Endothelial cell of umbilical vein (primary cell): Measurements from ENCODE around the gene WNT4. TPM values are rescaled to one million over a fixed set of nuclear protein-coding genes. Genes with fewer than 3 reads are reported as not detected.

Source experiments
- BruUV-seq: library from RNA; stranded (reverse); fragments of 400-500 nt; replicated peaks from 2 replicates; lab custom pipeline; 2021; lab: Mats Ljungman, UMichigan
- CTCF ChIA-PET: fragments of 300-600, 350-600 bp; sonication (Branson Sonifier 250); formaldehyde crosslinking; loops from one replicate; lab custom pipeline; 2021; ENCODE audit warnings: antibody characterized with exemption, inconsistent platforms; lab: Charles Lee
- POLR2A ChIA-PET: fragments of 300-600, 350-600 bp; sonication (Branson Sonifier 250); formaldehyde crosslinking; loops from one replicate; lab custom pipeline; 2021; ENCODE audit warnings: antibody characterized with exemption, inconsistent platforms; lab: Charles Lee
- DNase-seq: peaks from one replicate; pipeline ENCODE4 v3.0.0-alpha.2; 2011; ENCODE audit warnings: low read depth, low spot score
- FAIRE-seq: peaks from 2 replicates; lab custom pipeline; 2011; peaks lifted over from hg19 to GRCh38; lab: Jason Lieb, UNC
- H2AFZ ChIP-seq: 2 replicates; pipeline ENCODE4 v1.6.0; 2012; ENCODE audit warnings: low read depth, low read length, control low read depth, inconsistent platforms
- H3K27ac ChIP-seq: 2 replicates; pipeline ENCODE4 v1.5.1; 2011; ENCODE audit warnings: low read depth, mild to moderate bottlenecking, control low read depth, low read length, moderate library complexity; ENCODE audit not compliant: insufficient read depth
- H3K27me3 ChIP-seq, 2 experiments: 2 replicates each; pipeline versions ENCODE4 v1.6.0 to v1.6.1; 2011; ENCODE audit warnings: low read length in 2 of 2, mixed read lengths in 1 of 2; ENCODE audit not compliant: control insufficient read depth in 2 of 2, insufficient read depth in 2 of 2
- H3K36me3 ChIP-seq, 2 experiments: 2 replicates in 1 of 2; 3 replicates in 1 of 2; pipeline ENCODE4 v1.5.1; 2011; ENCODE audit warnings: low read length in 2 of 2, mild to moderate bottlenecking in 1 of 2, moderate library complexity in 1 of 2; ENCODE audit not compliant: control insufficient read depth in 2 of 2, insufficient read depth in 2 of 2; ENCODE audit errors: extremely low read depth in 1 of 2
- H3K4me1 ChIP-seq: 3 replicates; pipeline ENCODE4 v1.5.1; 2011; ENCODE audit warnings: mild to moderate bottlenecking, low read length; ENCODE audit not compliant: control insufficient read depth, insufficient read depth; ENCODE audit errors: extremely low read depth
- H3K4me2 ChIP-seq: 2 replicates; pipeline ENCODE4 v1.6.1; 2011; ENCODE audit warnings: low read length, control low read depth, mixed read lengths; ENCODE audit not compliant: insufficient read depth
- H3K4me3 ChIP-seq, 3 experiments: fragments of 200-600 bp in 1 of 3; sonication (generic), shearing (Covaris generic) in 1 of 3; replicated peaks in 1 of 3; 2 replicates each; pipeline ENCODE4 v1.5.1; 2011 to 2016; ENCODE audit warnings: control low read depth in 3 of 3, low read length in 3 of 3, mild to moderate bottlenecking in 2 of 3, inconsistent platforms in 1 of 3, low read depth in 1 of 3, moderate library complexity in 1 of 3; ENCODE audit not compliant: insufficient read depth in 1 of 3
- H3K79me2 ChIP-seq: 2 replicates; pipeline ENCODE4 v1.6.0; 2012; ENCODE audit warnings: low read length, inconsistent platforms; ENCODE audit not compliant: control insufficient read depth, insufficient read depth
- H3K9ac ChIP-seq: replicated peaks from 2 replicates; pipeline ENCODE3; 2011; ENCODE audit warnings: low read length, control low read depth; ENCODE audit not compliant: insufficient read depth; ENCODE audit errors: extremely low read depth
- H3K9me1 ChIP-seq: replicated peaks from 3 replicates; pipeline ENCODE4 v1.6.0; 2011; ENCODE audit warnings: mild to moderate bottlenecking, low read length; ENCODE audit not compliant: control insufficient read depth, insufficient read depth; ENCODE audit errors: extremely low read depth
- H3K9me3 ChIP-seq: replicated peaks from 2 replicates; pipeline ENCODE4 v1.5.1; 2012; ENCODE audit warnings: low read length, inconsistent platforms; ENCODE audit not compliant: control insufficient read depth, insufficient read depth
- H4K20me1 ChIP-seq: replicated peaks from 2 replicates; pipeline ENCODE3; 2011; ENCODE audit warnings: mild to moderate bottlenecking, low read length; ENCODE audit not compliant: control insufficient read depth, insufficient read depth; ENCODE audit errors: extremely low read depth
- CTCF ChIP-seq, 2 donors: IDR thresholded peaks; 1 replicate in 1 of 2; 2 replicates in 1 of 2; pipeline ENCODE4 v1.5.1; 2011; ENCODE audit warnings: low read length in 2 of 2, mild to moderate bottlenecking in 2 of 2, moderate library complexity in 2 of 2, control low read depth in 1 of 2, inconsistent platforms in 1 of 2, low read depth in 1 of 2; ENCODE audit not compliant: insufficient read depth in 1 of 2; ENCODE audit errors: extremely low read depth in 1 of 2
- EZH2 ChIP-seq: IDR thresholded peaks from 2 replicates; pipeline ENCODE4 v1.6.1; 2012; ENCODE audit warnings: borderline replicate concordance, low read depth, mild to moderate bottlenecking, moderate library complexity, low read length, inconsistent platforms; ENCODE audit not compliant: severe bottlenecking
- FOS ChIP-seq: IDR thresholded peaks from 2 replicates; pipeline ENCODE4 v1.6.1; 2011; ENCODE audit warnings: mild to moderate bottlenecking, low read length, moderate library complexity, borderline replicate concordance; ENCODE audit not compliant: insufficient read depth
- GATA2 ChIP-seq: IDR thresholded peaks from 2 replicates; pipeline ENCODE4 v1.7.0; 2011; ENCODE audit warnings: low read depth, mild to moderate bottlenecking, moderate library complexity, mixed read lengths, low read length; ENCODE audit not compliant: insufficient read length, insufficient read depth
- JUN ChIP-seq: IDR thresholded peaks from 2 replicates; pipeline ENCODE4 v1.6.1; 2011; ENCODE audit warnings: borderline replicate concordance, low read depth; ENCODE audit not compliant: insufficient read length, insufficient read depth
- MAX ChIP-seq: IDR thresholded peaks from 2 replicates; pipeline ENCODE4 v1.6.1; 2011; ENCODE audit not compliant: insufficient read depth, insufficient read length
- MYC ChIP-seq: IDR thresholded peaks from one replicate; pipeline ENCODE4 v1.6.1; 2011; ENCODE audit warnings: mild to moderate bottlenecking, low read depth, low read length
- POLR2A ChIP-seq: IDR thresholded peaks from 2 replicates; pipeline ENCODE4 v1.6.1; 2012; ENCODE audit warnings: low read depth, mild to moderate bottlenecking, control low read depth, low read length
- POLR2AphosphoS5 ChIP-seq: IDR thresholded peaks from 2 replicates; pipeline ENCODE4 v1.6.1; 2012; ENCODE audit warnings: low read depth, mild to moderate bottlenecking, control low read depth, low read length, moderate library complexity; ENCODE audit not compliant: insufficient read depth
- dilution Hi-C: fragments of 300-500 bp; cut with MboI; formaldehyde crosslinking; loops from one replicate; pipeline ENCODE4 v1.15.0; 2019; ENCODE audit warnings: low sequenced_read_pairs; ENCODE audit not compliant: extremely low pct_ligation_motif_present
- intact Hi-C: fragments of 100-400 bp; cut with micrococcal nuclease; formaldehyde crosslinking; loops from one replicate; pipeline ENCODE4 v1.10.0; 2022
- polyA plus RNA-seq, 4 experiments: library from polyadenylated mRNA; depleted of rRNA in 3 of 4; stranded (reverse) in 3 of 4; unstranded in 1 of 4; fragments of >200 nt; gene quantifications; 2 replicates each; pipeline versions ENCODE4 v1.2.1 to v1.2.3, GENCODE V29; 2011 to 2012; ENCODE audit warnings: missing spikeins in 1 of 4
- total RNA-seq: library from RNA; stranded (reverse); gene quantifications from 2 replicates; pipeline ENCODE4 v1.2.3, GENCODE V29; 2021

Gene WNT4
- total and polyA plus RNA-seq, 2 donors (not counting 3 experiments of a cell fraction or from before 2014, with no cell fraction given): 0.06 TPM; not detected in 1

- FAIRE-seq (no peak), DNase-seq (no peak)
- no TSS peak for BruUV-seq
- H4K20me1 ChIP-seq: no peaks in the 10 kb centered on the region
- no peak overlapping the region for H3K4me3 ChIP-seq
- dilution Hi-C loops: no loop called here
- no peaks in the 10 kb centered on the region for H3K36me3 ChIP-seq
- no peaks in the 10 kb centered on the region for H3K79me2 ChIP-seq
- H3K4me1 ChIP-seq: no peaks in the 10 kb centered on the region
- no peak overlapping the region for H3K4me2 ChIP-seq
- no peaks in the 10 kb centered on the region for H3K9me3 ChIP-seq
- peaks cover 2 to 7% of the 10 kb centered on the region in 2 experiments for H3K27me3 ChIP-seq
- TF ChIP-seq GATA2: no peak
- TF ChIP-seq POLR2A: no peak
- TF ChIP-seq POLR2AphosphoS5: no peak
- TF ChIP-seq CTCF (IDR thresholded peaks at IDR 0.05; ENCODE audit: extremely low read depth in 1 of 2, insufficient read depth in 1 of 2, low read depth in 1 of 2, low read length in 2 of 2): no peak
- no peak for TF ChIP-seq FOS
- TF ChIP-seq MYC: no peak
- no peak for TF ChIP-seq MAX
- TF ChIP-seq EZH2: no peak
- no peak for TF ChIP-seq JUN
- H3K9me1 ChIP-seq: no peaks in the 10 kb centered on the region
- H3K9ac ChIP-seq: no peak overlapping the region
- ChIA-PET POLR2A (no interaction called here), CTCF (no interaction called here)
- intact Hi-C loops: no loop called here
- no peak overlapping the region for H2AFZ ChIP-seq
- H3K27ac ChIP-seq: no peak overlapping the region
Measured at GRCh38 chr1:22164841-22165808, 22.2 kb upstream of the WNT4 start.
